GM21447 (cell line): ENCODE measurements around the gene AXL.

Source experiments
- ATAC-seq: cut with Tn5 transposase; IDR thresholded peaks from one replicate; pipeline ENCODE4 v1.9.1; 2021; ENCODE audit not compliant: unreplicated experiment

AXL gene

GRCh38 chr19:41305927-41306793 is 87.1 kb downstream of the AXL start:
- ATAC-seq: no peak

DNA sequence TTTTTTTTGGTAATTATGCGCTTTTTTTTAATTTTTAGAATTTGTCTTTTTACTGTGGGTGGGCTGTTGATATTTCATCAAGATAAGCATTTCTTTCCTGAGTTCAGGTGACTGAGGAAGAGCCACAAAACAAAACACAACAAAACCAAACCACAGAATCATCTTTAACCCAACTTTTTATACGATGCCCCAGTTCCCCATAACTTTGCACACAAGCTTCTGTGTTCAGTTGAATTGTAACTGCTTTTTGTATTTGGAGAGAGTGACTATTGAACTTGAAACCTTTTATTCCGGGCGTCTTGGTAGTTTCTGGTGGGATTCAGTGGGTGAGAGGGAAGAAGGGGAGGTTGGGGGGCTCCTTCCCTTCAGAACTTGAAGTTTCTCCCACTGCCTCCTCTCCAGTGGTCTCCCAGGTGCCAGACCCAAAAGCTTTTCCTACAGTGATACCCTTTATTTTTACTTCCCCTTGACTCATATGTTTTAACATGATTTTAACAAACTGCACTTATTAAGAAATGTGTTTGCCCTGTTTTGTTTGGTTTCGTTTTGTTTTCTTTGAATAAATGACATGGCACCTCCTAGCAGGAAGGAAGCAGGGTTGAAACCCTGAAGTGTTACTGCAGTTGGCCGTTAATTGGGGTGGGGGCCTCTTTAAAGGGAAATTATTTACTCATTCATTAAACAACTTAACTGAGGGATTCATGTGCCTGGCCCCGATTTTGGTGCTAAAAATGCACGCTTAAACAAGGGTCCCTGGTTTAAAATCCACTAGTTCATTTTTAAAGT is 88.3 kb downstream of the AXL start:
- ATAC-seq: no peak

DNA sequence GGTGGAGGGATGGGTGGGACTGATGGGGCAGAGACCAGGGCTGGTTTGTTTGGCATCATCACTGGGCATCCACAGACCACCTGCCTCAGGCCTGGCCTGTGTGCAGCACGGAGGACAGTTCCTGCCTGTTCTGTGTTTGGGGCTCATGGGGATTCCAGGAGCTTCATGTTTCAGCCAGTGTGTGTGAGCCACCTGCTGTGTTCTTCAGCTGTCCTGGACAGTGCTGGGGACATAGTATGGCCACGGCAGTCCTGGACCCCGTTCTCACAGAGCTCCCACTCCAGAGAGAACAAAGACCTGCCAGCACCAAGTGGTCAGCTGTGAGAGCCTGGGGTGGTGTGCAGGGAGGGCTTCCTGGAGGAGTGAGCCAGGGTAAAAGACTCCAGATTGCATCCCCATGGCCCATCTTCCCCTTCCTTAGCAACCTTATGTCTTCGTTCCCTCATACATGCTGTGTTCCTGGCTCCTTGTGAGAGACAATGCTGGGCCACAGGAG is 89.0 kb downstream of the AXL start:
- no peak for ATAC-seq

- ATAC-seq: no peak
Observed at GRCh38 chr19:41308450-41309179, 89.6 kb downstream of the AXL start.

GRCh38 chr19:41309180-41310032 is 90.4 kb downstream of the AXL start:
- ATAC-seq: no peak

DNA sequence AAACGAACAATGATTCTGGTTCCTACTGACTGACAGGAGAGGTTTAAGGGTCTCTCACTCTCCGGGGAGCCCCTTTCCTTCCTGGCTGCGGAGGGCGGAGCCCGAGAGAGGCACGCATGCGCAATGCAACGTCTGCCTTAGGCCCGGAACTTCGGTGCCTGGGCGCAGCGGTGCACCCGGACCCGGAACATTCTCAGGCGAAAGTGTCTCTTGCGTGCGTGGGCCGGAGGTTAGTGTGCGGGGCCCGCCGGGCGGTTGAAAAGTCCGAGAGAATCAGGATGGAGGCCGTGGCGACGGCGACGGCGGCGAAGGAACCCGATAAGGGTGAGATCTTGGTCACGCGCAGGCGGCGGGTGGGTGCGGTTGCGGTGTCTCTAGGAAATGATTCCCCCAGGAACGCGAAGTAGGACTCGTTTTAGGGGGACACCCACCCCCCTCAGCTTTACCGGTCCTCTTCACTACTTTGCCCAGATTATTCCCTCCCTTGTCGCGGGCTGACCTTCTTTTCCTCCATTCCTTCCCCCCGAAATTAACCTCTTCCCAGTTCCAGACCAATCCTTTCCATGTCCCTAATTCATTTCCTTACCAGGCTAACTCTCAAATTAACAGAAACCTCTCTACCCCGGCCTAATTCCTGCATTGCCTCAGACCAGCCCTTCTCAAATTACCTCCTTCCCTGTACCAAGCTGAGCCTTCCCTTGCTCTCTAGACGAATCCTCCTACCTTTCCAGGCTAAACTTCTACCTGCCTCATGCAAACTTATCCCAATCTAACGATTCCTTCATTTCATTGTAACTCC is 91.2 kb downstream of the AXL start, which contains the start of gene CCDC97:
CCDC97 (plus strand) TSS at position 140 of the 799 bp plus-strand sequence; CDS start at position 279, 139 bp downstream.
- peak; percentile 48 for ATAC-seq

GRCh38 chr19:41311072-41311471 is 92.0 kb downstream of the AXL start:
- no peak for ATAC-seq
